Psoas muscle (tissue), 8 donors: ENCODE data around the gene CKS1B. TPM values are rescaled to one million over a fixed set of nuclear protein-coding genes. Genes with fewer than 3 reads are reported as not detected.
A peak's percentile ranks its signal among the peaks of the same experiment; 100 is the strongest.

Source experiments
- ATAC-seq, 4 donors: fragments of 200-7000 bp; cut with Tn5 transposase; one replicate each; pipeline ENCODE4 v1.9.1; 2020; ENCODE audit warnings: moderate library complexity in 3 of 4, mild to moderate bottlenecking in 2 of 4
- DNase-seq, 2 donors: peaks; one replicate each; pipeline ENCODE4 v3.0.0-alpha.2; 2020
- H3K27ac ChIP-seq: fragments of 200-600 bp; one replicate; pipeline ENCODE4 v1.8.0; 2022
- H3K27me3 ChIP-seq, 3 donors: fragments of 200-600 bp in 1 of 3; one replicate each; pipeline versions ENCODE4 v1.6.1 to v1.8.0; 2013 to 2022; ENCODE audit warnings: low read length in 2 of 3, mild to moderate bottlenecking in 2 of 3, moderate library complexity in 1 of 3; ENCODE audit not compliant: insufficient read depth in 3 of 3
- H3K36me3 ChIP-seq, 2 donors: fragments of 200-600 bp in 1 of 2; one replicate each; pipeline versions ENCODE4 v1.6.1 to v1.8.0; 2013 to 2022; ENCODE audit warnings: low read depth in 1 of 2, mild to moderate bottlenecking in 1 of 2, moderate library complexity in 1 of 2; ENCODE audit not compliant: insufficient read depth in 1 of 2
- H3K4me1 ChIP-seq: fragments of 200-600 bp; one replicate; pipeline ENCODE4 v1.8.0; 2022
- H3K4me3 ChIP-seq: fragments of 200-600 bp; one replicate; pipeline ENCODE4 v1.8.0; 2022; ENCODE audit warnings: mild to moderate bottlenecking
- H3K9me3 ChIP-seq: fragments of 200-600 bp; one replicate; pipeline ENCODE4 v1.8.0; 2022
- CTCF ChIP-seq: fragments of 200-600 bp; IDR thresholded peaks from one replicate; pipeline ENCODE4 v1.8.0; 2022; ENCODE audit warnings: antibody characterized with exemption
- WGBS, 3 donors: extraction: QIAGEN DNeasy Blood & Tissue Kit; methylation state at CpG; one replicate each; pipeline versions ENCODE4 v1.1.6 to v1.1.7; 2013; 5-methylcytosine and 5-hydroxymethylcytosine counted together
- intact Hi-C, 2 donors: fragments of 100-400 bp; cut with DNase I; formaldehyde crosslinking; loops; one replicate each; pipeline versions ENCODE4 v1.11.0 to v1.14.2; 2022
- polyA plus RNA-seq, 3 donors: library from polyadenylated mRNA; stranded (reverse); fragments of 200-250 nt; gene quantifications; one replicate each; pipeline ENCODE4 v1.2.3, GENCODE V29; 2013
- total RNA-seq, 4 donors: library from RNA; stranded (reverse); fragmentation: NEBNext Ultra II Directional in 2 of 4; extraction: Animal tissue kit (Norgen Biotek cat#: 25700) in 2 of 4; gene quantifications; one replicate each; pipeline versions ENCODE4 v1.2.1 to v1.2.4, GENCODE V29; 2021 to 2023
- donor health status: healthy with polysubstance abuse.
- donor health status: DM: no; HTN: no; CAD: no; lungs with moderate emphysema.
- donor health status: Bipolar disorder and iron deficiency.
- donor health status: healthy.
- donor health status: DM: yes; HTN: yes; CAD: no.
- donor health status: DM: no; HTN: no; CAD: no.
- donor health status: DM: no; HTN: no; CAD: no.
- donor health status: DM: yes; HTN: yes; CAD: no.

The CKS1B gene
- total and polyA plus RNA-seq, 7 donors: 5.5 to 48.1 (median 12.1) TPM

GRCh38 chr1:155022136-155022926, 47.9 kb downstream of the CKS1B start:
- intact Hi-C loops: no loop called here

GRCh38 chr1:155022927-155023236, 48.4 kb downstream of the CKS1B start:
- TF ChIP-seq CTCF: no peak
- DNase-seq (no peak), ATAC-seq (no peak)
- H3K36me3 ChIP-seq: no peaks in the 10 kb centered on the region
- H3K4me1 ChIP-seq: peaks cover 7% of the 10 kb centered on the region
- H3K9me3 ChIP-seq: no peaks in the 10 kb centered on the region
- WGBS, 3 donors: 69 to 83% (median 72%) methylated on average over 4 of the region's 4 CpGs
- H3K27me3 ChIP-seq: no peaks in the 10 kb centered on the region
- intact Hi-C loops: no loop called here
- H3K4me3 ChIP-seq: no peak overlapping the region
- no peak overlapping the region for H3K27ac ChIP-seq

More at GRCh38 chr1:155022136-155022926, 47.9 kb downstream of the CKS1B start:
- Histone ChIP-seq H3K4me1 (peaks cover 10% of the 10 kb centered on the region), H3K36me3 (no peaks in the 10 kb centered on the region), H3K27ac (no peak overlapping the region), H3K4me3 (no peak overlapping the region), H3K27me3 (no peaks in the 10 kb centered on the region), H3K9me3 (no peaks in the 10 kb centered on the region)
- ATAC-seq (no peak), DNase-seq (no peak)
- TF ChIP-seq CTCF: no peak
- WGBS, 3 donors: 80 to 85% (median 83%) methylated on average over 8 of the region's 8 CpGs

GRCh38 chr1:155023627-155024026, 49.1 kb downstream of the CKS1B start:
- no peaks in the 10 kb centered on the region for H3K36me3 ChIP-seq
- intact Hi-C loops: no loop called here
- H3K27me3 ChIP-seq: no peaks in the 10 kb centered on the region
- WGBS, 3 donors: 74 to 82% (median 81%) methylated on average over 5 of the region's 5 CpGs
- H3K27ac ChIP-seq: no peak overlapping the region
- H3K4me1 ChIP-seq: no peaks in the 10 kb centered on the region
- ATAC-seq (peak in 1 of 4 donors; percentile 9), DNase-seq (no peak)
- TF ChIP-seq CTCF: no peak
- H3K9me3 ChIP-seq: no peaks in the 10 kb centered on the region
- no peak overlapping the region for H3K4me3 ChIP-seq

- no peaks in the 10 kb centered on the region for H3K36me3 ChIP-seq
- intact Hi-C loops: no loop called here
- H3K4me1 ChIP-seq: no peaks in the 10 kb centered on the region
- no peaks in the 10 kb centered on the region for H3K27me3 ChIP-seq
- H3K4me3 ChIP-seq: no peak overlapping the region
- ATAC-seq (no peak), DNase-seq (no peak)
- no peaks in the 10 kb centered on the region for H3K9me3 ChIP-seq
- no peak overlapping the region for H3K27ac ChIP-seq
- TF ChIP-seq CTCF: no peak
- WGBS, 3 donors: 82 to 87% (median 87%) methylated on average over 9 of the region's 9 CpGs
These were observed 49.8 kb downstream of the CKS1B start for GRCh38 chr1:155024315-155024714.

GRCh38 chr1:155026154-155026553, 51.7 kb downstream of the CKS1B start:
- Histone ChIP-seq H3K9me3 (no peaks in the 10 kb centered on the region), H3K36me3 (no peaks in the 10 kb centered on the region), H3K4me1 (no peaks in the 10 kb centered on the region), H3K4me3 (no peak overlapping the region), H3K27ac (no peak overlapping the region), H3K27me3 (no peaks in the 10 kb centered on the region)
- WGBS, 3 donors: 58 to 69% (median 64%) methylated on average over 9 of the region's 9 CpGs
- DNase-seq (no peak), ATAC-seq (no peak)
- intact Hi-C loops: no loop called here
- TF ChIP-seq CTCF: no peak
